HG03066 (cell line): ENCODE data around the gene SIGLEC14.
"Not testable (repeated sequence)": the region's sequence is repeated elsewhere in the genome, so short reads cannot be mapped to it uniquely, and the experiment has no call there.

Experiments used
- ATAC-seq: cut with Tn5 transposase; IDR thresholded peaks from one replicate; pipeline ENCODE4 v1.9.1; 2021; ENCODE audit warnings: low read depth; ENCODE audit not compliant: unreplicated experiment

Gene SIGLEC14

DNA sequence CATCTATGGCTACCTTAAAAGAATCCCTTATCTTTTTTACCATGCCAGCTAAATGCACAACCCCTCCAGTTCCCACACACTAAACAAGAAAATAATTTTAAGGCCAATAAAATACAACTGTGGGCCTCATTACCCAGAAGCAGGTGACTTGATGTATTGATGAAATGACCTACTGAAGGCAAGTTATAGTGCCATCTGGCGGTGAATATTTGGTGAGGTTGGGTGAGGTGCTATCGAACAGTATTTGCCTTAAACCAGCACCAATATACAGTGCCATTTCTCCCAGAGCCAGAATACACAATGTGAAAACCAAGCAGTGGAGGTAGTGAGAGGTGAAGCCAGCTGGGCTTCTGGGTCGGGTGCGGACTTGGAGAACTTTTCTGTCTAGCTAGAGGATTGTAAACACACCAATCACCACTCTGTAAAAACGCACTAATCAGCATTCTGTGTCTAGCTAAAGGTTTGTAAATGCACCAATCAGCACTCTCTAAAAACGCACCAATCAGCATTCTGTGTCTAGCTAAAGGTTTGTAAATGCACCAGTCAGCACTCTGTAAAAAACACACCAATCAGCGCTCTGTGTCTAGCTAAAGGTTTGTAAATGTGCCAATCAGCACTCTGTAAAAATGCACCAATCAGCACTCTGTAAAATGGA, 29.4 kb upstream of the SIGLEC14 start:
- not testable (repeated sequence) for ATAC-seq

GRCh38 chr19:51668216-51668615, 21.6 kb upstream of the SIGLEC14 start:
- no peak for ATAC-seq

- no peak for ATAC-seq
Observed at GRCh38 chr19:51664997-51665396, 18.4 kb upstream of the SIGLEC14 start.

DNA sequence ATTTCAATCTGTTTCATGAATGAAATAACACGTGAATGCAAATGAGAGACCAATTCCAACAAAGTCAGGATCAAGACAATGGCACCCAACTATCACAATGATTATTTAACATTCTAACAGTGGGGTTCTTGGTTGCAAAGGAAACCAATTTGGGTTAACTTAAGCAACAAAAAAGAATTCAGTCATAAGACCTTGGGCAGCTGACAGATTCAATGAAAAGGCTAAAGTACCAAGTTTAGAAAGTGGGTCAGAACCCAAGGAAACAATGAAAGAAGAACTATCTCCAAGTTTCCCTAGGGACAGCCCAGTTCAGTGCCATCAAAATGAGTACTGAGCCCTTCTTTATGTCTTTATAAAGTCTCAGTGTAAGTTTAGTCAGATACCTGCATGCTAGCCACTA, 17.5 kb upstream of the SIGLEC14 start:
- ATAC-seq = no peak

DNA sequence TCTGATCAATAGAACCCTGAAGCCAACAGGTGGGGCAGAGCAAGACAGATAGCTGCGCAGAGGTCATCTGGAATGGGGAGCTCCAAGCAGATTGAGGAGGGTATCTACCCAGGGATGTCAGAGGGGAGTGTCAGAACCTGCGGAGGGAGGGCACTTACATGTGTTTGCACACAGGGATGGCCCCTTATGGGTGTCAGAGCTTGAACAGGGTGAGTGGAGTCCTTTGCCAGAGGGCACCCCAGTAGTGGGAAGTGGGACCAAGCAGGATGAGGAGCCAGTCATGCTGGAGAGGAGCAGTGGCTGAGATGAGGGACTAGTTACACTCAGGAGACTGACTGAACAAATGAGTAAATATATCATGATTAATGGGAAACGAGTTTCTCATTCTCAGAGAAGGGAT, 17.0 kb upstream of the SIGLEC14 start:
- no peak for ATAC-seq

DNA sequence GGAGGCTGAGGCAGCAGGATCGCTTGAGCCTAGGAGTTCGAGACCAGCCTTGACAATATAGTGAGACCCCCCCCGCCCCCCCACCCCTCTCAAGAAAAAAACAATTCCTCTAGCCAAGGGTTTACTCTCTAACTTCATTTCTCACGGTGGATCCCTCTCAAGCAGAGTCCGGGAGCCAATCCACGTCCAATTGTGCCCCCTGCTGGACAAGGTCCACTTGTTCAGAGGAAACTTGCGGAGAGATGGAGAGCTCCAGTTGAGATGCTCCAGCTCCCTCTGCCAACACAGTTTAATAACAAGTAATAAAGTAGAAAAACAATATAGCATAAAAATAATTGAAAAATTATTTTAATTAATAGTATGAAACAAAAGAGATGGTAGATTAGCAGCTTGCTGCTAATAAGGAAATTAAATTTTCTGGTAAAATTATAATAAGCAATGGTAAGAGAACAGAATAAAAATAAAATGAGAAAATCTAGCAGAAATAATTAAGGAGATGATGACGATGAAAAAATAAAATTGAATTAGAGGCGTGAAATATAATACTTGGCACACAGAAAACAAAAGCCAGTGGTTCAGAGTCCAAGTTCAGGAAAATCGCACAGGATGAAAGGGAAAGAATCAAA, 14.5 kb upstream of the SIGLEC14 start:
- ATAC-seq = no peak

DNA sequence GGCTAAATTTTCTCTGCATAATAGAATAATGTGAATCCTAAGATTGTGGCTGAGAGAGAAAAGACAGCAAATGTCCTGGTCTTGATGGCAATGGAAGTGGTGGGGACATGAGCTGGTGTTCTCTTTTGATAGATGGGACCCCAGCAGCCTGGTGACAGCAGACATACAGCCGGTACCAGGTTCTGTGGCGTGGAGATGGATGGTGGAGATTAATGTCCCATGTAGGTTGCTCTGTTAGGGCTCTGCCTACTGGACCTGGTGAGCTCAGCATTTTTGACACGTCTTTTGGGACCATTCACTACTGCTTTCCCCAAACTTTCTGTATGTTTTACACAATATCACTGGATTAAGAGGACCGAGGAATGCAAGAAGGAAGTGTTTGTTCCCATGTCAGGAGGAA, 8.2 kb upstream of the SIGLEC14 start:
- ATAC-seq = no peak

DNA sequence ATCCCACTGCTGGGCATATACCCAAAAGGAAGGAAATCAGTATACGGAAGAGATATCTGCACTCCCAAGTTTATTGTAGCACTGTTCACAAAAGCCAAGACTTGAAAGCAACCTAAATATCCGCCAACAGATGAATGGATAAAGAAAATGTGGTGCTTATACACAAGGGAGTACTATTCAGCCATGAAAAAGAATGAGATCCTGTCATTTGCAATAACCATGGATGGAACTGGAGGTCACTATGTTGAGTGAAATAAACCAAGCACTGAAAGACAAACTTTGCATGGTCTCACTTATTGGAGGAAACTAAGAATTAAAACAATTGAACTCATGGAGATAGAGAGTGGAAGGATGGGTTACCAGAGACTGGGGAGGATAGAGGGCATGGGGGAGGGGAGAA, 6.5 kb upstream of the SIGLEC14 start:
- ATAC-seq = no peak

- no peak for ATAC-seq
Observed at GRCh38 chr19:51652266-51652665, 5.6 kb upstream of the SIGLEC14 start.

DNA sequence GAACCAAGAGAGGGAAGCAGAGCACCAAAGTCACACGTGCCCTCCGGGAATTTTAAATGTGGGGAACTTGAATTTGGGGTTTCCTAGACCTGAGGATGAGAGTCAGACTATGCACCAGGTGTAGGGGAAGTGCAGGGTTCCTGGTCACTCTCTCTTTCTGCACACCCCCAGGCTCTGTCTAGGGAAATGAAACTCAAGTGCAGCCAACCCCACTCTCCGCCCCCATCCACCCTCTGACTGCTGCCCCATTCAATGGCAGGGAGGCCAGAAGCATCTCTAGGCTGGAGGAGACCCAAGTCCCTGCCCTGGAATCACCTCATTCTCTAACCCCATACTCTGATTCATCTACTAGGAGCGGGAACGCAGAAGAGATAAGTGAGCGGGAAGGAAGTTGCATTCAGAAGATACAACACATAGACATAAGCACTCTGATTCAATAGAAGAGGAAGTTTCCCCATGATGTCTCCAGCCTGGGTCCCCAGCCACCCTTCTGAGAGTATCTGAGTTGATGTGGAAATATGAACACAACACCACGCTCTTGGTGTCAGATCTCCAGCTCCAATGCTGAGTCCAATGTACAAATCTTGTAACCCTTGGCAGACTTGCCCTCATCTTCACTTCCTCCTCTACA, 4.7 kb upstream of the SIGLEC14 start:
- ATAC-seq = no peak

- ATAC-seq = no peak
Observed at GRCh38 chr19:51647318-51647717, 693 bp upstream of the SIGLEC14 start.

DNA sequence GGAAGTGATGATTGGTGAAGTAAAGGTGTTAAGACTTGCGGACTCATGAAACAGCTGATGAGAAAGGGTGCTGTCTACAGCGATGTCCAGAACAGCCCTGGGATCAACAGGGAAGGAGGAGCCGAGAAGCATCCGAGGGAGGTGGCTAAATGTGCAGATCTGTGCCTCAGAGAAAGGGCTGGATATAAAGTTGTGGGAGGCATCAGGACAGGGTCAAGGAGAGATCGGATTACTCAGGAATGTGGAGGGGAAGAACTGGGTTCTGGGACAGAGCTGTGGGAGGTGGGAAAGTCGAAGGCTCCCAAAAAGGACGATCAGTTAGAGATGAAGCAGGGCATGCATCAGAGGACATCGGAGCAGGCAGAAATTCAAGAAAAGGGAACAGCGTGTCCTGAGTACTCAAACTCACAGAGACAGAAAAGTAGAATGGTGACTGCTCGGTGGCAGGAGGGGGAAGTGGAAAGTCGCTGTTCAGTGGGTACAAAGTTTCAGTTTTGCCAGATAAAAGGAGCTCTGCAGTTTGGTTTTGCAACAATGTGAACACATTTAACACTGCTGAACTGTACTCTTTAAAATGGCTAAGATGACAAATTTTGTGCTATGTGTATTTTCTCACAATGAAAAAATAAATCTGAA, 1.9 kb downstream of the SIGLEC14 start:
- ATAC-seq = no peak

DNA sequence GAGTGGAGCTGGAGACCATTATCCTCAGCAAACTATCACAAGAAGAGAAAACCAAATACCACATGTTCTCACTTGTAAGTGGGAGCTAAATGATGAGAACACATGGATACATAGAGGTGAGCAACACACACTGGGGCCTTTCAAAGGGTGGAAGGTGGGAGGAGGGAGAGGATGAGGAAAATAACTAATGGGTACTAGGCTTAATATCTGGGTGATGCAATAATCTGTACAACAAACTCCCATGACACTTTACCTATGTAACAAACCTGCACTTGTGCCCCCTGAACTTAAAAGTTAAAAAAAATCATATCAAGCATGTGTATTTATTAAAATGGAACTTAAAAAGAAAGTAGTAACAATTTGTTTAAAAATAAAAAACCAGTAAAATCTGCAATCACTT, 5.0 kb downstream of the SIGLEC14 start:
- ATAC-seq = no peak

- ATAC-seq = no peak
Observed at GRCh38 chr19:51640386-51640785, 6.2 kb downstream of the SIGLEC14 start.

- no peak for ATAC-seq
Observed at GRCh38 chr19:51639916-51640315, 6.7 kb downstream of the SIGLEC14 start.

DNA sequence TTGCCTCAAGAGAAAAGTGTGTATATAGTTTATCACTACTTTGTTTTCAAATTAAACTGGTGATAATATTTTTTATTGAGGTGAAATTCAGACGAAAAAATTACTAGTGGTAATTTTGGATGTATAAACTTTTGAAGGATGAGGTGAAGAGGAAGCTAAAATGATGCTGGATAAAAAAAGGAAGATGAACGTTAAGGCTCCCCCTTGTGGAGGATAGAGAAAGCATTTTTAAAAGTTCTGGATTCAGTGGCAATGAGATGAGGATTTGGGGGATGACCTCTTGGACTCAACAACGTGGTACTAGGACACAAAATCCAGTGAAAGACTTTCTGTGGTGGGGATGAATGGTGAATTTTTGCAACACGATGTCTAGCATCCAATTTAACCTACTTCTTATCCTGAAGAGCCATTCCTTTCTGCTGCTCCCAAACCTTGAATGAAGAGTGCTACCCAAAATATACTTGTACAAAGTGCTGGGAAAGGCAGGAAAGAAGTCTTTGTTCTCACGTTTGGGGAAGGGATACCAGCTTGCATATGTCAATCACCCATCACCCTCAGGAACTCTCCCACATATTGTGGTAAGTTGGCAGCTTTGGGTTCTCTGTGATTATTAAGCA, 9.2 kb downstream of the SIGLEC14 start:
- no peak for ATAC-seq

DNA sequence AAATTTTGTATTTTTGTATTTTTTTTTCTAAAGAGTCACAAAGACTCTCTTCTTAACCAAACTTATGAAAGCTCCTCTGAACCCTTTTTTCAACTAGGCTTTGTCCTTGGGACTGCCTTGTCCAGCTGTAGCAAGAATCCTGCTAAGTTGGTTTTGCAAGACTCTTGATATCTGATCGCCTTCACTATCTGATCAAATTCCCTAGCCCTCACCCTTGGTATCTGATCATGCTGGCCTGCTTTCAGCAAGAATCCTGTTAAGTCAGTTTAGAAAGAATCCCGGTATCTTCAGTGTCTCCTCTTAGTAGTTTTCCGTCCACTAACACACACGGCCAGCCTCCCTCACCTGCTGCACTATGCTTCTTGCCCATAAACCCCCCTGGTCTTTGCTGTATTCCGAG, 14.5 kb downstream of the SIGLEC14 start:
- ATAC-seq = no peak

GRCh38 chr19:51630315-51630714, 16.3 kb downstream of the SIGLEC14 start, which contains the start of gene SIGLEC5:
Gene SIGLEC5, minus strand, starts transcription at chr19:51630401. Its CDS starts 66 bp downstream, at chr19:51630335.
- not testable (repeated sequence) for ATAC-seq

- ATAC-seq = no peak
Observed at GRCh38 chr19:51628153-51628939, 18.3 kb downstream of the SIGLEC14 start.

DNA sequence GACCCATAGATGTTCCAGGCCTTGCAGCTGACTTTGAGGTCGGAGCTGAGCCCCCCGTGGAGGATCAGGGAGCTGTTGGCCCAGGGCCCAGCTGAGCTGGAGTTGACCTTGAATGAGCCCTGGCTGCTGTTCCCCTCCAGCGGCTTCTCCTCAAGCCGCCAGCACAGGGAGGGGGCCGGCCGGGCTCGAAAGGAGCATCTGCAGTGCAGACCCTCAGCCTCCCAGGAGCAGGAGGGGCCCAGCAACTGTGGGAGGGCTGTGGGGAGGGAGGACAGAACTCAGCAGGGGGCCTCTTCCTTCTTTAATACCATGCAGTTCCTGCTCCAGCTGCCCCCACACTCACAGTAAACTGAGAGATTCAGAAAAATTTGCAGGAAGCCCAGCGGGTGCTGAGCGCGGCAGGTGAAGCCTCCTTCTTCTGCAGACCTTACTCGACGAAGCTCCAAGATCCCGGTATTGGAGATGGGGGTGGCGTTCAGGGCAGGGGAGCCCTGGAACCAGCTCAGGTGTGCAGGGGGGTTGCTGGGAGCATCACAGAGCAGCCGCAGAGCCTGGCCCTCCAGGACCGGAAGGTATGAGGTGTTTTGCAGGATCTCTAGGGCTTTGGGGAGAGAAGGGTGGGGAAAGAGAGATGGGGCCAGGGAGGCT, 19.0 kb downstream of the SIGLEC14 start:
- ATAC-seq = no peak
